Nephron (organoid): ENCODE results near the gene CHSY3.

Experiments
- H3K27ac Mint-ChIP-seq, 3 experiments: 2 replicates each; pipeline ENCODE4 v1.8.0; 2020; ENCODE audit warnings: mixed read lengths in 3 of 3, mild to moderate bottlenecking in 2 of 3, moderate library complexity in 1 of 3
- H3K27me3 Mint-ChIP-seq: 2 replicates; pipeline ENCODE4 v1.8.0; 2021; ENCODE audit warnings: low read depth, mild to moderate bottlenecking, moderate library complexity, mixed read lengths
- H3K36me3 Mint-ChIP-seq: 2 replicates; pipeline ENCODE4 v1.8.0; 2020; ENCODE audit warnings: low read depth, mixed read lengths
- H3K4me1 Mint-ChIP-seq: 2 replicates; pipeline ENCODE4 v1.8.0; 2020; ENCODE audit warnings: mixed read lengths
- H3K4me3 Mint-ChIP-seq, 3 experiments: 2 replicates each; pipeline ENCODE4 v1.8.0; 2020; ENCODE audit warnings: mild to moderate bottlenecking in 3 of 3, mixed read lengths in 3 of 3, moderate library complexity in 2 of 3
- H3K9me3 Mint-ChIP-seq: 2 replicates; pipeline ENCODE4 v1.8.0; 2020; ENCODE audit warnings: mixed read lengths
- CTCF ChIP-seq, 3 experiments: fragments of 200-600 bp; sonication (generic); IDR thresholded peaks; one replicate each; pipeline ENCODE4 v1.5.0; 2021; ENCODE audit warnings: antibody characterized with exemption in 3 of 3; ENCODE audit not compliant: unreplicated experiment in 3 of 3

Gene CHSY3

GRCh38 chr5:130017173-130017572 lies 112.9 kb downstream of the CHSY3 start:
- H3K27ac Mint-ChIP-seq = no peak overlapping the region
- no peaks in the 10 kb centered on the region for H3K36me3 Mint-ChIP-seq
- H3K4me1 Mint-ChIP-seq = no peaks in the 10 kb centered on the region
- H3K9me3 Mint-ChIP-seq = peaks cover 13% of the 10 kb centered on the region
- no peaks in the 10 kb centered on the region for H3K27me3 Mint-ChIP-seq
- H3K4me3 Mint-ChIP-seq = no peak overlapping the region
- TF ChIP-seq CTCF (IDR thresholded peaks at IDR 0.05; ENCODE audit: unreplicated experiment in 3 of 3) = no peak

GRCh38 chr5:130018641-130019040 lies 114.4 kb downstream of the CHSY3 start:
- Mint-ChIP-seq H3K4me1 (no peaks in the 10 kb centered on the region), H3K9me3 (peaks cover 8% of the 10 kb centered on the region)

GRCh38 chr5:130021000-130021399 lies 116.7 kb downstream of the CHSY3 start:
- no peaks in the 10 kb centered on the region for H3K4me1 Mint-ChIP-seq
- H3K4me3 Mint-ChIP-seq = no peak overlapping the region
- peaks cover 1% of the 10 kb centered on the region for H3K9me3 Mint-ChIP-seq
- H3K36me3 Mint-ChIP-seq = no peaks in the 10 kb centered on the region
- no peaks in the 10 kb centered on the region for H3K27me3 Mint-ChIP-seq
- no peak for TF ChIP-seq CTCF (IDR thresholded peaks at IDR 0.05; ENCODE audit: unreplicated experiment in 3 of 3)
- H3K27ac Mint-ChIP-seq = no peak overlapping the region

More at GRCh38 chr5:130018641-130019040, 114.4 kb downstream of the CHSY3 start:
- H3K4me3 Mint-ChIP-seq = no peak overlapping the region
- H3K27ac Mint-ChIP-seq = no peak overlapping the region
- H3K36me3 Mint-ChIP-seq = no peaks in the 10 kb centered on the region
- TF ChIP-seq CTCF (IDR thresholded peaks at IDR 0.05; ENCODE audit: unreplicated experiment in 3 of 3) = no peak
- H3K27me3 Mint-ChIP-seq = no peaks in the 10 kb centered on the region

- no peak overlapping the region for H3K27ac Mint-ChIP-seq
- no peaks in the 10 kb centered on the region for H3K36me3 Mint-ChIP-seq
- no peaks in the 10 kb centered on the region for H3K4me1 Mint-ChIP-seq
- no peaks in the 10 kb centered on the region for H3K27me3 Mint-ChIP-seq
- TF ChIP-seq CTCF (IDR thresholded peaks at IDR 0.05; ENCODE audit: unreplicated experiment in 3 of 3) = no peak
- no peaks in the 10 kb centered on the region for H3K9me3 Mint-ChIP-seq
- H3K4me3 Mint-ChIP-seq = no peak overlapping the region
These were observed 117.6 kb downstream of the CHSY3 start for GRCh38 chr5:130021876-130022275.

- no peaks in the 10 kb centered on the region for H3K36me3 Mint-ChIP-seq
- no peaks in the 10 kb centered on the region for H3K9me3 Mint-ChIP-seq
- no peaks in the 10 kb centered on the region for H3K4me1 Mint-ChIP-seq
- H3K27ac Mint-ChIP-seq = no peak overlapping the region
- H3K27me3 Mint-ChIP-seq = no peaks in the 10 kb centered on the region
- TF ChIP-seq CTCF (IDR thresholded peaks at IDR 0.05; ENCODE audit: unreplicated experiment in 3 of 3) = no peak
- H3K4me3 Mint-ChIP-seq = no peak overlapping the region
These were observed 119.3 kb downstream of the CHSY3 start for GRCh38 chr5:130023604-130024003.

GRCh38 chr5:130024006-130024405 lies 119.7 kb downstream of the CHSY3 start:
- Mint-ChIP-seq H3K4me3 (no peak overlapping the region), H3K4me1 (no peaks in the 10 kb centered on the region), H3K36me3 (no peaks in the 10 kb centered on the region), H3K27ac (no peak overlapping the region), H3K9me3 (no peaks in the 10 kb centered on the region), H3K27me3 (no peaks in the 10 kb centered on the region)
- TF ChIP-seq CTCF (IDR thresholded peaks at IDR 0.05; ENCODE audit: unreplicated experiment in 3 of 3) = no peak
